AML-193 (cell line): ENCODE data around the gene SH3PXD2B.

Source experiments
- DNase-seq, 2 experiments: peaks; one replicate each; lab custom pipeline; 2025; lab: John Stamatoyannopoulos, UW

The SH3PXD2B gene

GRCh38 chr5:172436879-172437369, 17.4 kb downstream of the SH3PXD2B start:
- no peak for DNase-seq

DNA sequence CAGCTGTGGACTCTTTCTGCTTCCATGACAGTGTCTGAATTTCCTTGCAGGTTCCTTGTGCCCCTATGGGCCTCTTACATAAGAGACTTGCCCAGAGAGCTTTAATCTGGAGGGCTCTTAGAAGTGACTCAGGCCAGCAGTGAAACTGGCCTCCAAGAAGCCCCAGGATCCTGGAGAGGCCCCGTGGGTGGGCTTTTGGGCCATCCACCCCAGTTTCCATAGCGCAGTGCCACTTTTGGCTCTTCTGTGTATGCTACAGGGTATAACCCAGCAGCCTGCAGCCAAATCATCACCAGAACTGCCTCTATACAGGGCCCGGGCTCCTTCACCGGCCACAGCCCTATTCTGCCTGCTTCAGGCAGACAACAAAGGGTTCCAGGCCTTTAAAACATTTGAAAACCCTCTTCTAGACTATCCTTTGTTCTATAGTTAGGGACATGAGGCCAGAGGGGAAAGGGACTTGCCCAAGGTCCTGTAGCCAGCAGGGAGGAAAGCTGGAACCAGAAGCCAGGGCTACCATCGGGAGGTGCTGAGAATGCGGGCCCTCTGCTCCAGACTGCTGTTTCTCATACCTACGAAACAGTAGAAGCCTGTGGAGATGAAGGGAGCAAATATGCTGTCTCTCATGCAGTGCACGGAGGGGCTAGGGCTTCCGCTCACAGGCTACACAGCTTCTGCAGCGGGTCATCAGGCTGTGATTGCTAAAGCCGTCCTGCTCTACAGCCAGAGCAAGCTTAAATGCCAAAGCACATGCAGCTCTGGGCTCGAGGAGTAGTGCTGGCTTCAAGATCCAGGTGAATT, 18.0 kb downstream of the SH3PXD2B start:
- DNase-seq, result no peak

- no peak for DNase-seq
These were observed 18.8 kb downstream of the SH3PXD2B start for GRCh38 chr5:172435362-172436077.

DNA sequence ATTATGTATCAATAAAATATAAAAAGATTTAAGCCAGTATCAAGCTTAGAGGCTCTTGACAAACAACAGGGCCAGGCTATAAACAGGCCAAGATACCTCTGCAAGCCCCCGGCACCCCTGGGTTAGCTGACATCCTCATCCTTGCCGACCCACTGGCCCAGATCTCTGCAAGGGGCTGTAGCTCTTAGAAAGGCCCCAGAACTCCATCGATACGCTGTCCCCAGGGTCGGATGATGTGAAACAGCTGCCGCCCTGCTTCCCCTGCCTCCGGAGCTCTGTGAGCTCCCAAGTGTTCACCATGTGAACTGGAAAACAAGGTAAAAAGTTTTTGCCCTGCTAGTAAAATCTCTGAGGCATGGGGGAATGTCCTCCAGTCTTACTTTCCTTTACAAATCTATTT, 20.1 kb downstream of the SH3PXD2B start:
- no peak for DNase-seq

GRCh38 chr5:172433513-172433912, 20.8 kb downstream of the SH3PXD2B start:
- DNase-seq, result no peak

DNA sequence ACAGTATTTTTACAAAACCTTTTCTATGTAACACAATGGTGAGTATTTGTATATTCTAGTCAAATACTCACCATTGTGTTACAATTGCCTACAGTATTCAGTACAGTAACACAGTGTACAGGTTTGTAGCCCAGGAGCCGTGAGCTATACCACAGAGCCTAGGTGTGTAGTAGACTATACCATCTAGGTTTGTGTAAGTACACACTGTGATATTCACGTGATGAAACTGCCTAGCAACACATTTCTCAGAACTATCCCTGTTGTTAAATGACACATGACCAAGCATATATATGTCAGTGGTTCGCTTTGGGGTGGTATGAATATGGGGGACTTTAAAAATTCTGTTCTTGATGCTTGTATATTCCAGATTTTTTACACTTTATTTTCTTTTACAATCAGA, 21.3 kb downstream of the SH3PXD2B start:
- no peak for DNase-seq

DNA sequence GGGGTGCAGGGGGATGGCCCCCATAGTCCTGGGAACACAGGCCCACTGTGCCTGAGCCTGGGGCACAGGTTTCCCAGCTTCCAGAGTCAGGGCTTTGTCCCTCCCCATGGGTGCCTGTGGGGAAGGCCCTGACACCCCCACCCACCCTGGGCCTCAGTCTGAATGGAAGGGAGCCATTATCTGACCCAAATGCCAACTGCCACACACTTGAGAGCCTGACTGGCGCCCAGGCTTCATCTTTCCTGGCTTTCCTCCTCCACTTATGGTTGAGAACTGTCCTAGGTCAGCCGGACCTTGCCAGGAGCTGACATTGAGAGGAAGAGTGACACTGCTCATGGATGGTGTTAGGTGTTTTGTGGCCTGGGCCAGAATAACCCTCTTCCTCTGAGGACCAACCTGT, 24.0 kb downstream of the SH3PXD2B start:
- DNase-seq, result no peak

GRCh38 chr5:172429201-172429940, 25.0 kb downstream of the SH3PXD2B start:
- DNase-seq, result no peak

- DNase-seq, result no peak
These were observed 25.8 kb downstream of the SH3PXD2B start for GRCh38 chr5:172428224-172429166.

- no peak for DNase-seq
These were observed 27.1 kb downstream of the SH3PXD2B start for GRCh38 chr5:172427202-172427601.

- DNase-seq, result no peak
These were observed 28.2 kb downstream of the SH3PXD2B start for GRCh38 chr5:172426086-172426485.

- no peak for DNase-seq
These were observed 28.9 kb downstream of the SH3PXD2B start for GRCh38 chr5:172425402-172425801.

DNA sequence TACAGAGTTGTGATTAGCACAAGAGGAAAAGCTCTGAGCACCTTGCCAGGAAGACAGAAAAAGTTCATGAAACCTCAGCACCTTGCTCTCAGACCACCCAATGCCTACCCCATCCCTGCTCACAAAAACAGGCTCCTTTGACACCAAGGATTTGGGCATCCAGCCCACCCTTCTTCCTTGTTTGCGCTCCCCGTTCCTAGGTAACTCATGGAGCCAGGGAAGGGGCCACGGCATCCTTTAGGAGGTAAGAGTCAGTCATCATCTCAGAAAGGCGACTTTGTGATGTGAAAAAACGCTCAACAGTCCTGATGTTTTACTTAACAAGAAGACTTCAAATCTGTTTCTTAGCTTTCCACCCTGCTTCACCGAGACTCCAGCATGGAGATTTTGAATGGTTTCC, 29.5 kb downstream of the SH3PXD2B start:
- DNase-seq, result no peak

DNA sequence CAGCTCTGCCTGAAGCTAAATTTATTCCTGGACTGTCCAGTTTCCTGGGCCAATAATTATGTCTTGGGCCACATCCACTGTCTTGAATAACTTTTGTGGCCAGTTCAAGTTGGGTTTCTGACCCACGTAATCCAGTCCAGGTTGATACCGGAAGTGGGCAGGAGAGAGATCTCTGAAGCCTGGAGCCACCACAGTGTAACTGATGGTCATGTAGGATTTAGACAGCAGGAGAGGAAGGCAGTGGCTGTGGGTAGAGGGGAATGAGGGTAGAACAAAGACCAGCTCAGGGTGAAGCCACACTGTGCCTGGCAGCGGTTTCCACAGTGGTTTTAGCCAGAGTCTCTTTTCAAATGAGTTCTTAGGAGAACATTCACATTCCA, 30.2 kb downstream of the SH3PXD2B start:
- DNase-seq, result no peak

GRCh38 chr5:172423379-172424110, 30.8 kb downstream of the SH3PXD2B start:
- DNase-seq, result no peak

DNA sequence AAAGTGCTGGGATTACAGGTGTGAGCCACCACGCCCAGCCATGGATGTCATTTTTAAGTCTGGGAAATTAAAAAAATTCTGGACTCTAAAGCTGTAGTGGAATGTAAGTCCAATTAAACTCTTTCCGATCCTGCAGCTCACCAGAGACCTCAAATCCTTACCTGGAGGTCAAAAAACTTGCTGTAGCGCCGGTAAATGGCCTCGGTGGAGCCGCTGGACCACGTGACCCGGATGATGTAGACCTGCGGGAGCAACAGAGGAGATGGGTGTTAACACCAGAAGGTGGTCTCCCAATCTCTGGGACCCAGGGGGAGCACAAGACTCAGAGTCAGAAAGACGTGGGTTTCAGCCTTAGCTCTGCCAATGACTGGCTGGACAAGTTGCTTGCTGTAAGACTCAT, 32.1 kb downstream of the SH3PXD2B start:
- no peak for DNase-seq

DNA sequence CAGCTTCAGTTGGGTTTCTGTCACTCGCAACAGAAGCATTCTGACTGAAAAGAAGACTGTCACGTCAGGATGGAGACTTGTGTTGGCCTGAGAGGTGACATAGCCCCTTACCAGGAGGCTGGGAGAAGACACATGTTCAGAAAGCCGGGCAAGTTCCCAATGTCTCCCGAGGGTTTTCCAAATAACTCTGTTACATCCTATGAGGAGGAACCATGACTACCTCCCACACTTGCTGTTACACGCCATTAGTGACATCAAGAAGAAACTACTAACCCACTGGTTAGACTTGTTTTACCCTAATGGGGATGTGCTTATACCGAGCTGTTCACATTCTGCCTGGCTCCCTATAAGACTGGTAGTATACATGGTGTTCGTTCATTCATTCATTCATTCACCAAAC, 33.3 kb downstream of the SH3PXD2B start:
- no peak for DNase-seq

DNA sequence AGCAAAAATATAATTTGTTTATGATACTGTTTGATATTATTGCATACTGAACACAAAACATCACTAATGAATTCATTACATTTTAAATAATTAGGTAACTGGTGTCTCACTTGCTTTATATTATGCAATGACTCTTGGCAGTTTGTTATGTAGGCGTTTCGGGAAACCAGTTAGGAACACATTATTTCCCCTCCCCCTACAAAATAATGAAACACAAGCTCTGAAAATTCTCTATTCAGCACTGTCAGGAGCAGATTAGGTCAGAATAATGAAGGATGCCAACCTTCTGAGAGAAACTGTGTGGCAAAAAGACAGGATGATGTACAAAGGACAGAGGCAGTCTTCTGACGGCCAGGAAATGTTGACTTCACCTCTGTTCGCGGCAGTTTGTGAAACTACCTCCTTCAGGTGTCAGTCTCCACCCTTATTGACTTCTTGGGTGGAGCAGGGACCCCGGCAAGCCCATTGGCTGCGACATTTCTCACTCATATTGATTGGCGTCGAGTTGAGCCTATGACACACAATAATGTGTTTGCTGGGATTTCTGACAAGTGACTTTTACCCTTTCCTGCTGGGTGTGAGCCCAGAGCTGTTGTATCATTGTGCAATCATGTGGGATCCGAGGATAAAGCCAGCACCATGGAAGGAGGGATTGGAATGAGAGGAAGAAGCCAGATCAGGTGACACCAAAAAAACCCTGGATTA, 33.9 kb downstream of the SH3PXD2B start:
- no peak for DNase-seq

GRCh38 chr5:172418862-172419814, 35.2 kb downstream of the SH3PXD2B start:
- no peak for DNase-seq
